H54 (cell line): ENCODE measurements around the gene LSM4.
A peak's percentile ranks its signal among the peaks of the same experiment; 100 is the strongest.

Experiments
- DNase-seq: peaks from one replicate; pipeline ENCODE4 v3.0.0; 2011; ENCODE audit warnings: low spot score, mixed read lengths; ENCODE audit not compliant: insufficient read length
- FAIRE-seq: peaks from 3 replicates; lab custom pipeline; 2011; peaks lifted over from hg19 to GRCh38; lab: Jason Lieb, UNC
- POLR2A ChIP-seq: IDR thresholded peaks from 2 replicates; pipeline ENCODE4 v1.6.1; 2011; ENCODE audit warnings: low read depth, mild to moderate bottlenecking, low read length

LSM4 gene

DNA sequence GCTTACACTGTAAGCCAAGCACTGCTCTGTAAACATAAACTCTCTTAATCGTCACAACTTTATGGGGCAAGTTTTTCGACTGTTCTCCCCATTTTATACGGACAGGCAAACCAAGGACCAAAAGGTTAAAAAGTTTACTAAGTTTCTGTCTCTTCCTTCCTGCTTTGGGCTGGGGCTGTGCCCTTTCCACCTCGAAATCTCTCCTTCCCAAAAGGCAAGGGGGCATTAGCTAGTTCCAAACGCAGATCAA, 43.7 kb downstream of the LSM4 start:
- FAIRE-seq, result no peak

DNA sequence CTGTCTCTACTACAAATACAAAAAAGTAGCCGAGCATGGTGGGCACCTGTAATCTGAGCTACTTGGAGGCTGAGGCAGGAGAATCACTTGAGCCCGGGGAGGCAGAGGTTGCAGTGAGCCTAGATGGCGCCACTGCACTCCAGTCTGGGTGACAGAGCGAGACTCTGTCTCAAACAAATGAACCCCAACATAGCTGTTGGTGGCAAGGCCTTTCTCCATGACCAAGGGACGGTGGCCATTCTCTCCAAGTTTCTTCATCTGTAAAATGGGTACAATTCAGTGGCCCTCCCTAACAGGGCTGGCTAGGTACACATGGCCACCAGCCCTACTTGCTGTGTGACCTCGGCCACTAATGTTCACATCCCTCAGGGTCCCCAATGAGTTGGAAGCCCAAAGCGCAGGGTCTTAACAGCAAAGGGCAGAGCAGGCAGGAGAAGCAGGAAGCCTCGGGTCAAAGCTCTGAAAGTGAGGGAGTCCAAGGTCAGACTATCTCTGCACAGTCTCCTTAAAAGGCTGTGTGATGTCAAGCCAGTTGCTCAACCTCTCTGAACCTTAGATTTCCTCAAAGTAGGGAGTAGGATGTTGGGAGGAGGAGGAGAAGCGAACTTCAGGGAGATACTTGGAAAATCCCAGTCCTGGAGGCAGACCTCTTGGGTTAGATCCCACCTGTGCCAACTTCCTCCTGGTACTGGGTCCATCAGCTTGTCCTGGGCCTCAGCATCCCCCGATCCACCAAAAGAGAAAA, 44.2 kb downstream of the LSM4 start:
- no peak for TF ChIP-seq POLR2A
- no peak for DNase-seq
- no peak for FAIRE-seq

More for the DNA sequence above, 43.7 kb downstream of the LSM4 start:
- DNase-seq, result no peak
- TF ChIP-seq POLR2A, result no peak

DNA sequence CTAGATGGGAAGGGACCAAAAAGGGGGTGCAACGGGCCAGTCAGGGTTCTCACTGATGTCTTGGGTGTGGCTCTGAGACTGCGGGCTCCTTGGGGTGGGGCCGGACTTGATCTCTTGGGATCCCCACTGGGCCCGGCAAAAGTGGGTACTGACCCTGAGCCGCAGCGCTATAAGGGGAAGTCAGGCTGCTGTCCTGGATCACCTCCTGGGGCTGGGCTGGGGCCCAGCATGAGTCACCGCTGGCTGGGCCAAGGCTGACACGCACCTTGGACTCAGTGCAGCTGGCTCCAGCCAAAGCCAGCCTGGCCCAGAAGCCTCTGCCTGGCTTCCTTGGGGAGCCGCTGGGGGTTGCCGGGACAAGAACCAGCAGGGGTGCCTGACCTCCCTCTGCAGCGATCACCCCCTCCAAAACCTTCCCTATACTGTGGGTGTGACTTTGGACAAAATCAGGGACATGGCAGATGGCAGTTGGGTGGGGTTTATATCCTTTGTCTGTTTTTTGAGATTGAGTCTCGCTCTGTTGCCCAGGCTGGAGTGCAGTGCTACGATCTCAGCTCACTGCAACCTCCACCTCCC, 48.0 kb downstream of the LSM4 start:
- no peak for TF ChIP-seq POLR2A
- FAIRE-seq, result no peak
- peak; percentile 92 for DNase-seq

DNA sequence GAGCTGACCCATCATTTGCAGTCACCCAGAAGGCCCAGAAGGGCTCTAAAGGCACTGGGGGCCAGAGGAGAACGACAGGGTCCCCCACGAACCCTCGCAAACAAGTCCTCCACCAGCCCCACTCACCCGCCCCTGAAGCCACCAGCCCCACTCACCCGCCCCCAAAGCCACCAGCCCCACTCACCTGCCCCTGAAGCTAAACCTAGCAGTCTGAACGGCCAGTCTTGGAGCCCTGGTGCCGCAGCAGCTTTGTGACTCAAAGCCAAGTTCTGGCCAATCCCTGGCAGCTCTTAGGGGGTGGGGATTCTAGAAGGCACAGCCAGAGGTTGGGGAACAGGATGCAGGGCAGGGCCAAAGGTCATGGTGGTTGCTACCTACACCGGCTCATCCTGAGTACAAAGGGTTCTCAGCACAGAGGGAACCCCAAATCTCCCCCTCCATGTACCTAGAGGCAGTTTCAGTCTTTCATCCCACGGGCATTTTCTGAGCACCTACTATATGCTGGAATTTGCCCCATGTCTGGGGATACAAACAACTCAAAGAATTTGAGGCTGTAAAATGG, 48.6 kb downstream of the LSM4 start, which contains the start of gene IQCN:
IQCN (minus strand) TSS at position 234 of the 562 bp plus-strand sequence. CDS start 4,974 bp downstream, outside the sequence.
- no peak for DNase-seq
- no peak for FAIRE-seq
- TF ChIP-seq POLR2A, result no peak

DNA sequence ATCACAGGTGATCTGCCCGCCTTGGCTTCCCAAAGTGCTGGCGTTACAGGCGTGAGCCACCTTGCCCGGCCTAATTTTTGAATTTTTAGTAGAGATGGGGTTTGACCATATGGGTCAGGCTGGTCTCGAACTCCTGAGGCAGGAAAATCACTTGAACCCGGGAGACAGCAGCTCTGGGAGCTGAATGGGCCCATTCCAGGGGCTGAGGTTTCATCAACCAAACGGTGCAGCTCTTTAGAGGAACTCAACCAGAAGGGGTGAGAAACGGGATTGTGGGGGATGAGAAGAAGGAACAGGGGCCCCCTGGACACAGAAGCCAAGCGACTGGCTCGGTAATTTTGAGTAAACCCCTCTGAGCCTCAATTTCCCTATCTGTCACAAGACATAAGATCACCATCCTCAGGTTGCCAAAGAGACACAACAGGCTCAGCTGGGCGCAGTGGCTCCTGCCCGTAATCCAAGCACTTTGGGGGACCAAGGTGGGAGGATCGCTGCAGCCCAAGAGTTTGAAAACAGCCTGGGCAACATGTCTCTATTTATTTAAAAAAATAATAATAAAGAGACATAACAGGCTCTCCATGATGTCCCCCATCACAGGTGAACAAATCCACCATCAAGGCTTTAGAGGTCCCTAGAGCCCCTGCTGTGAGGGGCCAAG, 49.2 kb downstream of the LSM4 start:
- DNase-seq (no peak), FAIRE-seq (no peak)
- no peak for TF ChIP-seq POLR2A

DNA sequence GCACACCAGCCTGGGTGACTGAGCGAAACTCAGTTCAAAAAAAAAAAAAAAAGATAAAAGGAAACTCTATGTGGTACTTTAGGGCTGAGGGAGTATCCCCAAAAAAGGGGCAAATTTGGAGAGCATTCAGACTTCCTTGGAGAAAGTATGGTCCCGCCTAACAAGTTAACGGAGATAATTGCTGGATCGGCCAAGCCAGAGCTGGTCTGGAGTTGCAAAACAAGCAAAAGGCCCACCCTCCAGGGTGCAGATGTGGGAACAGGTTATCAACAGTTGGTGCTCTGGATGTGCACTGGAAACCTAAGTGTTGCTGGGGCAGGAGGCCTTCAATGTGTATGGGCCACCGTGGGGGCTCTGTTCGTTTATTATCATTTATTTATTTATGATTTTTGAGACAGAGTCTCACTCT, 51.4 kb downstream of the LSM4 start:
- TF ChIP-seq POLR2A, result no peak
- DNase-seq (no peak), FAIRE-seq (no peak)

DNA sequence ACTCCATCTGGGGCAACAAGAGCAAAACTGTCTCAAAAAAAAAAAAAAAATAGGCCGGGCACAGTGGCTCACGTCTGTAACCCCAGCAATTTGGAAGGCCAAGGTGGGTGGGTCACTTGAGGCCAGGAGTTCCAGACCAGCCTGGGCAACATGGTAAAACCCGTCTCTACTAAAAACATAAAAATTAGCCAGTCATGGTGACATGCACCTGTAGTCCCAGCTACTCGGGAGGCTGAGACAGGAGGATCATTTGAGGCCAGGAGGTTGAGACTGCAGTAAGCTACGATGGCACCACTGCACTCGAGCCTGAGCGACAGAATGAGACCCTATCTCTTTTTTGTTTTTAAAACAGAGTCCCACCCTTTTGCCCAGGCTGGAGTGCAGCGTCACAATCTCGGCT, 52.5 kb downstream of the LSM4 start:
- FAIRE-seq, result no peak
- no peak for DNase-seq
- TF ChIP-seq POLR2A, result no peak

DNA sequence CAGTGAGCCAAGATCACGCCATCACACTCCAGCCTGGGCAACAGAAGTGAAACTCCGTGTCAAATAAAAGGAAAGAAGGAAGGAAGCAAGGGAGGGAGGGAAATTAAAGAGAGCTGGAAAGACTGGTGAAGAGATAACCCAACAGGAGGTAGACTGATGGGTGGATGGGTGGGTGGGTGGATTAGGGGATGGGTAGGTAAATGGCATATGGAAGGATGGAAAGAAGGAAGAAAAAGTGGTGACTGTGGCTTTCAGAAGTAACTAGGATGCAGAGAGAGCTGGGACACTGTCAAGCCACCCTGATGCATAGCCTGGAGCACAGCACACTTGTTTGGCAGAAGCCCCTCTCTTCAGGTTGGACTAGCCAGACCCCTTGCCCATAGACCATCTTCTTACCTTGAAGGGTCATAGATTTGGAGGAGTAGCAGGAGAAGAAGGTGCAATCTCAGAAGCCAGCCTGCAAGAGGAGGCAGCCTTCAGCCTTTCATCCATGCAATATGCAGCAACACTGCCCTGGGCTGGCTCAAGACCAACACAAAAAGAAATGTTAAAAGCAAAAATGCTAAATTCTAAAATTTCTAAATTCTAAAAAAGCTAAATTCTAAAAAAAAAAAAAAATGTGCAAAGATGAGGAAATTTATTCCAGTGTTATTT, 53.7 kb downstream of the LSM4 start:
- DNase-seq (no peak), FAIRE-seq (no peak)
- no peak for TF ChIP-seq POLR2A

DNA sequence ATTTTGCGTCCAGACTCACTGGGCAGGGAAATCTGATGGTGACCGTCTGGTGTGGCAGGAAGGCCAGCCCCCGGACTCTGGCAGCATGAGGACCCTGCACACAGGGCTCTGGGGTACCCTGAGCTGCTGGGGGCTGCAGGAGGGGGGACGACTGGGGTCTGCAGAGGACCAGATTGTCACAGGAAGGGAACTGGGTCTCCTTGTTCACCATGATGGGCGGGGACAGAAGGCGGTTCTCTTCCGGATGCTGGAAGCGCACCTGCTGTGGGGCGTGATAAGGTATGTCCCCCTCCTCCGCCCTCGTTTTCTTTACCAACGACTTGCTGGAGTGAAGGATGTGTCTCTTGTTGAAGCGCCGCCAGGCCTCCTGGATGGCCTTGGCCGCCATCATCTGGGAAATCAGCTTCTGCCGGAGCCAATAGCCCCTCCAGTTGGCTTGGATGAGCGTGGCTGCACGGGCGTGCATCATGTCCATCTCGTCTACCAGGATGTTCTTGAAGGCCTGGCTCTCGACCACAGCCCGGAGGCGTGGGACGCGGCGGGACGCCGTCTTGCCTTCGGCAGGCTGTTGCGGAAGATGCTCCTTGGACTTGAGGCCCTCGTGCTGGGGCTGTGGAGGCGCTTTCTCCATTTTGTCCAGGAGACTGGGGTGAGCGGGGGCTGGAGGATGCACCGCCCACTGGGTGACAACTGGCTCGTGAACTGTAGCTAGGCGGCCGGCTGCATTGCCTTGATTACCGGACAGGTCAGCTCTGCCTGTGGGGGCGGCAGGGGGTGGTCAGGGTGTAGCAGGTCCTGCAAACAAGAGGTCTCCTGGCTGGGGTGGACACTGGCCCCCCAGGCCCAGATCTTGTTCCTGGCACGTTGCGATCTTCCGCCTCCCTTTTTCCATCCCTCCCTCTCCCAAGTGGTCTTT, 55.8 kb downstream of the LSM4 start:
- TF ChIP-seq POLR2A, result no peak
- no peak for FAIRE-seq
- DNase-seq, result no peak

DNA sequence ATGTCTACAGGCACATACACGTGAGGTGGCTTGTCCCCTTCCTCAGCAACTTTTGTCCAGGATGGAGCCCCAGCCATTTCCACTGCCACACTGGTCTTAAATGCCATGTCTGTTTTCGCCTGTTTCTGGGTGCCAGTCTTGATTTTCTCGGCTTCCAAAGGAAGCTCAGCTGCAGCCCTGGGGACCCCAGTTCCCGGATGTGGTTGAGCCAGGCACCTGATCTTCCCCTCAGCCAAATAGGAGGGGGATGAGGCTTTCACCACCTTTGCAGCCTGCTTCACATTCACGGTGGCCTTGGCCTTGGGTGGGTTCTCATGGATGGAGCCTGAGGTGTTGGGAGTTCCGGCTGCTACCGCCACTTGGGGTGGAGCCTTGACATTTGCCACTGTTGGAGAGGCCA, 57.3 kb downstream of the LSM4 start:
- DNase-seq (no peak), FAIRE-seq (no peak)
- no peak for TF ChIP-seq POLR2A

DNA sequence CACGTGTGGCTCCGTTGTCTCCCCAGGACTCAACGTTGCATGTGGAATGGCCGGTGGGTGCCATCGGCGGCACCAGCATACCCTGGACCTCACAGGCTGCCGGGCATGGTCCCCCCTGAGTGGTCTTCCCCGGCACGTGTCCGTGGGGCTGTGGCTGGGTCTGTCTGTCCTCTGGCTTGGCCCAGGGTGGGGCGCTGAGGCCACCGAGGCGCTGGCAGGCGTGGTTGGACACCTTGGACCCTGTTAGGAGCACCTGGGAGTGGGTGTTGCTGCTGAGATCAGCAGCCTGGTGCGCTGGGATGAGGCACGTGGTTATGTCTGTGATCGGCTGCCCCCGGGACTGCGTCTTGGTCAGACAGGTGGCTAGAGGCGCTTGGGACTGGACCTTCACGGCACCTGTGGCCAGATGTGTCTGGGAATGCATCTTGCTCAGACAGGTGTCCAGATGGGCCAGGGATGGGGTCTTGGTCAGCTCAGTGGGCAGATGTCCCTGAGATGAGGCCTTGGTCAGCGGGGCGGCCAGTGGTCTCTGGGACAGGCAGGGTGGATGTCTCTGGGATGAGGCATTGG, 57.8 kb downstream of the LSM4 start:
- no peak for TF ChIP-seq POLR2A
- no peak for FAIRE-seq
- no peak for DNase-seq

DNA sequence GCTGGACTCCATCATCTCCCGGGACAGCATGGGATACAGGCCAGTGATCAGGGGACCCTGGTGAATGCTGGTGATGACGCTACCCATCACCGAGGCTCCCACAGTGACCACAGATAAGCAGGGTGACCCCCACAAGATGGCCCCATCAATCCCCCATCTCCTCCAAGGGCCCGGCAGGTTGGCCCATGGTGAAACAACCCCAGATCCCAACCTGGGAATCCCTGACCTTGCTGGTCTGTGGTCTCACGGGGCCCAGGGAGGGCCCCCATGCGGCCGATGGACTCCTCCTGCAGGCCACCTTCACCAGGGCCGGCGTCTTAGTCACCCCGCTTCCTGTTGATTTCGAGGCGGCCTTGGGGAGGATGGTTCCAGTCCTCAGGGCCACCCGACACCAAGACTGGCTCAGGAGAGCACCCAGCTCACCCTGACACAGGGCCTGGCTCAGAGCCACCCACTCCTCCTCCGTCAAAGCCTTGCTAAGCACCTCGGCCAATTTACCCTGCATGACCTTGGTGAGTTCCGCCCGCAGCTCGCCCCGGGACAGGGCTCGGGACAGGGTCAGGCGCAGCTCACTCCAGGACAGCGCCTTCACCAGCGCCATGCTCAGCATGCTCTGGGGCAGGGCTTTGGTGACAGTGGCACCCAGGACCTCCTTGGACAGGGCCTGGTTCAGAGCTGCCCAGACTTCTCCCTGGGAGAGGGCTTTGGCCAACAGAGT, 58.6 kb downstream of the LSM4 start:
- TF ChIP-seq POLR2A, result no peak
- DNase-seq (no peak), FAIRE-seq (no peak)
